Thoracic aorta (tissue), 2 donors: Measurements from ENCODE around the gene RUNDC1. TPM values are rescaled to one million over a fixed set of nuclear protein-coding genes. Genes with fewer than 3 reads are reported as not detected.
"Not testable (repeated sequence)": the region's sequence is repeated elsewhere in the genome, so short reads cannot be mapped to it uniquely, and the experiment has no call there.

ENCODE experiments used
- ATAC-seq: fragments of 150-250 bp; one replicate; pipeline ENCODE4 v1.8.0; 2017; ENCODE audit warnings: low read depth; ENCODE audit not compliant: insufficient number of reproducible peaks, low FRiP score
- DNase-seq: peaks from one replicate; pipeline ENCODE4 v3.0.0-alpha.2; 2020; ENCODE audit warnings: low spot score
- H3K27ac ChIP-seq, 2 donors: fragments of 200-600 bp; sonication (generic); 1 replicate in 1 of 2; 2 replicates in 1 of 2; pipeline ENCODE4 v1.5.1; 2016; ENCODE audit warnings: mild to moderate bottlenecking in 2 of 2, moderate library complexity in 2 of 2
- H3K27me3 ChIP-seq: fragments of 200-600 bp; sonication (generic); replicated peaks from 2 replicates; pipeline ENCODE4 v1.6.0; 2016; ENCODE audit warnings: mild to moderate bottlenecking; ENCODE audit not compliant: insufficient read depth
- H3K36me3 ChIP-seq: fragments of 200-600 bp; sonication (generic); one replicate; pipeline ENCODE4 v1.5.1; 2016
- H3K4me1 ChIP-seq, 2 donors: fragments of 200-600 bp; sonication (generic); 1 replicate in 1 of 2; 2 replicates in 1 of 2; pipeline versions ENCODE4 v1.5.1 to v1.6.0; 2016; ENCODE audit warnings: low read depth in 2 of 2, mild to moderate bottlenecking in 1 of 2; ENCODE audit not compliant: control insufficient read depth in 1 of 2
- H3K4me3 ChIP-seq: fragments of 200-600 bp; sonication (generic); 2 replicates; pipeline ENCODE4 v1.5.1; 2016; ENCODE audit warnings: mild to moderate bottlenecking
- H3K9me3 ChIP-seq: fragments of 200-600 bp; sonication (generic); 2 replicates; pipeline ENCODE4 v1.5.1; 2016
- CTCF ChIP-seq: fragments of 200-600 bp; sonication (generic); IDR thresholded peaks from one replicate; pipeline ENCODE4 v1.5.1; 2019; ENCODE audit warnings: antibody characterized with exemption
- total RNA-seq, 2 donors: library from RNA; depleted of rRNA; stranded (reverse); fragments of >200 nt; gene quantifications; one replicate each; pipeline versions ENCODE4 v1.1.0 to v1.2.3, GENCODE V29; 2016

Gene RUNDC1
- total RNA-seq, 2 donors from 2014 or later: 16.6 to 17.9 TPM

DNA sequence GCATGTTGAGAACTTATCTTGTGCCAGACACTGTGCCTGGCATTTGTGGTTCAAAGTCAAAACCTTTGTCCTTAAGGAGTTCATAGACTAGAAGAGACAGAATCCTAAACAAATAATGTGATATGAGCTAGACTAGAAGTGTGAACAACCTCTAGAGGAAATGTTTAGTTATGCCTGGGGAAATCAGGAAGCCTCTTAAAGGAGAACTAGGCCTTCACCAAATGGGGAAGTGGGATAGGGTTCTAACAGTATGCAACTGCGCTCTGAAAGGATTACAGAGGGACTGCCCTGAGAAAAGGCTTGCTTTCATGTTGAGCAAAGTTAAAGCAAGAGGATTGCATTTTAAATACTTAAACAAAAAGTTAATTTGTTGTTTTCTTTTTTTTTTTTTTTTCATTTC lies 4.9 kb downstream of the RUNDC1 start:
- Histone ChIP-seq H3K27me3 (no peaks in the 10 kb centered on the region), H3K36me3 (peaks cover 22% of the 10 kb centered on the region), H3K27ac (no peak overlapping the region), H3K4me3 (no peak overlapping the region), H3K9me3 (no peaks in the 10 kb centered on the region), H3K4me1 (peaks cover 5 to 14% of the 10 kb centered on the region in 2 donors)
- DNase-seq: no peak
- no peak for ATAC-seq
- TF ChIP-seq CTCF: no peak

- Histone ChIP-seq H3K27ac (no peak overlapping the region), H3K27me3 (no peaks in the 10 kb centered on the region), H3K4me3 (no peak overlapping the region), H3K36me3 (peaks cover 36% of the 10 kb centered on the region), H3K4me1 (peaks cover 0 to 4% of the 10 kb centered on the region in 2 donors), H3K9me3 (no peaks in the 10 kb centered on the region)
- no peak for TF ChIP-seq CTCF
- ATAC-seq (no peak), DNase-seq (no peak)
Measured at GRCh38 chr17:42989141-42989540, 8.8 kb downstream of the RUNDC1 start.

GRCh38 chr17:42989726-42990652 lies 9.6 kb downstream of the RUNDC1 start:
- no peaks in the 10 kb centered on the region for H3K27me3 ChIP-seq
- H3K9me3 ChIP-seq: no peaks in the 10 kb centered on the region
- DNase-seq (no peak), ATAC-seq (no peak)
- no peak overlapping the region for H3K4me3 ChIP-seq
- peaks cover 0 to 3% of the 10 kb centered on the region in 2 donors for H3K4me1 ChIP-seq
- no peak for TF ChIP-seq CTCF
- peaks cover 36% of the 10 kb centered on the region for H3K36me3 ChIP-seq
- no peak overlapping the region for H3K27ac ChIP-seq

- Histone ChIP-seq H3K27ac (no peak overlapping the region), H3K4me1 (no peaks in the 10 kb centered on the region), H3K27me3 (no peaks in the 10 kb centered on the region), H3K9me3 (no peaks in the 10 kb centered on the region), H3K36me3 (peaks cover 32% of the 10 kb centered on the region), H3K4me3 (no peak overlapping the region)
- DNase-seq (no peak), ATAC-seq (no peak)
- no peak for TF ChIP-seq CTCF
Measured at GRCh38 chr17:42991471-42991870, 11.1 kb downstream of the RUNDC1 start.

- Histone ChIP-seq H3K4me1 (peaks cover 5 to 7% of the 10 kb centered on the region in 2 donors), H3K27me3 (no peaks in the 10 kb centered on the region), H3K27ac (no peak overlapping the region), H3K36me3 (peaks cover 30% of the 10 kb centered on the region), H3K9me3 (no peaks in the 10 kb centered on the region), H3K4me3 (no peak overlapping the region)
- DNase-seq (no peak), ATAC-seq (no peak)
- no peak for TF ChIP-seq CTCF
Measured at GRCh38 chr17:42992872-42993271, 12.5 kb downstream of the RUNDC1 start.

DNA sequence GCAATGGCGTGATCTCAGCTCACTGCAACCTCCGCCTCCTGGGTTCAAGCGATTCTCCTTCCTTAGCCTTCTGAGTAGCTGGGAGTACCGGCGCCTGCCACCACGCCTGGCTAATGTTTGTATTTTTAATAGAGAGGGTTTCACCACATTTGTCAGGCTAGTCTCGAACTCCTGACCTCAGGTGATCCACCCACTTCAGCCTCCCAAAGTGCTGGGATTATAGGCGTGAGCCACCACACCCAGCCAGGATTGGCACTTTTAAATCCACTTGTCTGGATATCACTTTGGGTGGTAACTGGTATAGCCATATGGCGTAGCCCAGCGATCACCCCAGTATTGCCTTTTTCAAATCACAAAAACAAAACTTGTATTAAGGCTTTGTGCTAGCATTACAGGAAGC lies 13.5 kb downstream of the RUNDC1 start:
- H3K27ac ChIP-seq, DNase-seq, H3K27me3 ChIP-seq, H3K4me3 ChIP-seq, H3K9me3 ChIP-seq, ATAC-seq, H3K4me1 ChIP-seq: not testable (repeated sequence)
- H3K36me3 ChIP-seq: peaks cover 26% of the 10 kb centered on the region
